ENCODE results near the gene CXCR2. TPM values are rescaled to one million over a fixed set of nuclear protein-coding genes. Genes with fewer than 3 reads are reported as not detected.

Gene CXCR2
- total and polyA plus RNA-seq, 2 of the 8 experiments (the other 6 are each of a cell fraction or from before 2014, with no cell fraction given) = 1.4 to 1.6 TPM

DNA sequence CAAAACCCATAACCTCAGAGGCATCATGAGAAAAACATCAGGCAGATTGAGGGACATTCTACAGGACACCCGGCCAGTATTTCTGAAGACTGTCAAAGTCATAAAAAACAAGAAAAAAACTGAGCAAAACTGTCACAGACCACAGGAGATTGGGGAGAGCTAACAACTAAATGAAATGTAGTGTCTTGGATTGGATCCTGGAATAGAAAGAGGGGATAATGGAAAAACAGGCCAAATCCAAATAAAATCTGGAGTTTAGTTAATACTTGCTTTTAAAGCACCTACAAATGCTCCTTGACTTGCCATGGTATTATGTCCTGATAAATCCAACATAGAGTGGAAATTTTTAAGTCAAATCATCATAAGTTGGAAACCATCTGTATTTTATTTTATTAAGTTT, 58.5 kb downstream of the CXCR2 start (continued):
- TF ChIP-seq JUND (IDR thresholded peaks at IDR 0.05; ENCODE audit: low read length) = no peak
- no peak for TF ChIP-seq FOSL1 (IDR thresholded peaks at IDR 0.05; ENCODE audit: insufficient read depth, low read depth, low read length)
